GM18508 (cell line): ENCODE data around the gene C16orf95.

ENCODE experiments used
- ATAC-seq: cut with Tn5 transposase; IDR thresholded peaks from one replicate; pipeline ENCODE4 v1.9.1; 2021; ENCODE audit warnings: moderate number of reproducible peaks; ENCODE audit not compliant: insufficient read depth, unreplicated experiment

C16orf95 gene

DNA sequence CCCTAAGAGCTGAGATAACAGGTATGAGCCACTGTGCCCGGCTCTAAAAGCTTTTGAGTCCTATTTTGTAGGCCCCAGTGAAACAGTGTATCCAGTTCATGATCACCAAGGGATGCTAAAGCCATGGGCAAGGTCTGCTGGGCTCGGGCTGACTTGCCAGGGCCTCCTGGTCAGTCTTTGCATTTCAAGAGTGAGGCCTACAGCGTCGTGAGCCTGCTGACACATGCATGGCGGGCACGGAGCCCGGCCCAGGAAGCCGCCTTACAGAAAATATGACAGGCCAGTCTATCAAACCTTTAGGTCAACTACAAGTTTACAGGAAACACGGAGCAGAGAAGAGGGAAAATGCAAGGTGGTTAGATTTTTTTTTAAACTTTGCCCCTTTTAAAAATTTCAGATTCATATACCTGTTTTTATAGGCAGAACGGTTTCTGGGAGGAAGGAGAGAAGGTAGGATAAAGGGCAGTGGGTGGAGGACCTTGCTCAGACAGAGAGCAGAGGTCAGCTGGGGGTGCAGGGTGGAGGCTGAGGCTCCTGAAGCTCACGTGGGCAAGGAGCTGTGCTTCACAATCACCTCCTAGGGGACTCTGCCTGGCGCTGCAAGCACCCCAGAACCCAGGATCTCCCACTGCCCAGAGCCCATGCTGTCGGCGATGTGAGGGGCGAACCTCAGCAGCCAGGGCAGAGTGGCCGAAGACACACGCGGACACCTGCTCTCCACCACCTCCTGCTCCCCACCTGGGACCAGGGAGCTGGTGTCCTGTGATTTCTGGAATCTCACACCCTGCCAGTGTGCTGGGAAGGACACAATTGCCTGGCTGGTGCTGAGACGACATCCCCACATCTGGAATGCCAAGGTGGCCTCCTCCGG, 21.3 kb downstream of the C16orf95 start:
- no peak for ATAC-seq

DNA sequence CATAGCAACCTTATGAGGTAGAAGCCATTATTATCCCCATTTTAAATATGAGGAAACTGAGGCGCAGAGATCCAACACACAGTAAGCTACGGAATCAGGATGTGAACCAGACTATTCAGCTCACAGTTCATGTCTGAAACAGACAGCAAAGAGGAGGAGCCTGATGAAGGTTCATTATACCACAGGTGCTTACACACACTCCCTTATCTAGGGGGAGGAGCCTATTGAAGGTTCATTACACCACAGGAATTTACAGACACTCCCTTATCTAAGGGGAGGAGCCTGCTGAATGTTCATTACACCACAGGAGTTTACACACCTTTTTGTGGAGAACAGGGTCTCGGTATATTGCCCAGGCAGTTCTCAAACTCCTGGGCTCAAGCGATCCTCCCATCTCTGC, 21.9 kb downstream of the C16orf95 start:
- ATAC-seq, result no peak

DNA sequence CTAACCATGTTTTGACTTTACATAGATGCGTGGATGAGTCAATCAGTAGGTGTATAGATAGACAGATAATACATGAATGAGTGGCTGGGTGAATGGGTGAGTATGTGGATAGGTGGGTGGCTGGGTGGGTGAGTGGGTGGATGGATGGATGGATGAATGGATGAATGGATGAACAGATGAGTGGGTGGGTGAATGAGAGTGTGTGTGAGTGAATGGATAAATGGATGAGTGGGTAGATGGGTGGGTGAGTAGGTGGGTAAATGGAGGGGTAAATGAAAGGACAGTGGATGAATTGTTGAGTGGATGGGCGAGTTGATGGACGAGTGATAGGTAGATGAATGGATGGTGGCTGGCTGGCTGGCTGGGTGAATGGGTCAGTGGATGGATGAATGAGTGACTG, 23.2 kb downstream of the C16orf95 start:
- ATAC-seq, result no peak

DNA sequence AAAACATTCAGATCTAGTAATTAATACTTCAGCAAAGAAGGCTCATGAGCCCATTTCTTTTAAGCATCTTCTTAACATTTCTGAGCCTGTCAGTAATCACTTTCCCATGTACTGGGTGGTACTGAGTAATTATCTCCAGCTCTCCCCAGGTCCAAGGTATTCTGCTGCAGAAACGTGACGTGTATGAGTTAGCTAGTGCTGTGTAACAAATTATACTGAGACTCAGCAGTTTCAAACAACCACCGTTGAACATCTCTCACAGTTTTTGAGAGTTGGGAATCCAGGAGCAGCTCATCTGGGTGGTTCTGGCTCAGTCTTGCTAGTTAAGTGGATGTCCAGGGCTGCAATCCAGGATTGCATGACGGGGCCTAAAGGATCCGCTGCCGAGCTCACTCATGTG, 25.2 kb downstream of the C16orf95 start:
- ATAC-seq, result no peak

DNA sequence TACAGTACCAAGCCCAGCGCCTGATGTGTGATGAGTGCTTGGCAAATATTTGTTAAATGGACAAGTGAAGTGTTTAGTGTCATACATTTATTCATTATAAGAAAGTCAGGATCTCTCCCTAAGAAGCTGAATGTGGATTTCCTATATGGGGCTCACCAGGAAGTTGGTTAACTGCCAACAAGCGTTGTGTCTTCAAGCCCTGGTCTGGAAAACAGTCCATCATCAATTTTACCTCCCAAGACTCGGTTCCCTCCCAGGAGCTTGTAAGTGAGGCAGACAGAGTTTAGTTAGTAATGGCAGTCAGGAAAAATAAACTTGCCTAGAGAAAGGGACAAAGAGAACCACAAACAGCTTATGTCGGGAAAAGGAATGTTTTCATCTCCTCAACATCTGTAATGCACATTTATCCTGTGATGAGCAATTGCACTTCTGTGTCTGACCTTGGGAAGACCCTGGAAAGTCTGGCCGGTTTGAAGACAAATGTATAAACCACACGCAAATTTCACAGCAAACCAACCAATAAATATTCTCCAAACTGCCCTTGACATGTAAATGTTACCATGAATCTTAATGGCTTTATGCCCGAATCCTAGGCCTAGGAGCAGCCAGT, 28.3 kb downstream of the C16orf95 start:
- ATAC-seq, result no peak

DNA sequence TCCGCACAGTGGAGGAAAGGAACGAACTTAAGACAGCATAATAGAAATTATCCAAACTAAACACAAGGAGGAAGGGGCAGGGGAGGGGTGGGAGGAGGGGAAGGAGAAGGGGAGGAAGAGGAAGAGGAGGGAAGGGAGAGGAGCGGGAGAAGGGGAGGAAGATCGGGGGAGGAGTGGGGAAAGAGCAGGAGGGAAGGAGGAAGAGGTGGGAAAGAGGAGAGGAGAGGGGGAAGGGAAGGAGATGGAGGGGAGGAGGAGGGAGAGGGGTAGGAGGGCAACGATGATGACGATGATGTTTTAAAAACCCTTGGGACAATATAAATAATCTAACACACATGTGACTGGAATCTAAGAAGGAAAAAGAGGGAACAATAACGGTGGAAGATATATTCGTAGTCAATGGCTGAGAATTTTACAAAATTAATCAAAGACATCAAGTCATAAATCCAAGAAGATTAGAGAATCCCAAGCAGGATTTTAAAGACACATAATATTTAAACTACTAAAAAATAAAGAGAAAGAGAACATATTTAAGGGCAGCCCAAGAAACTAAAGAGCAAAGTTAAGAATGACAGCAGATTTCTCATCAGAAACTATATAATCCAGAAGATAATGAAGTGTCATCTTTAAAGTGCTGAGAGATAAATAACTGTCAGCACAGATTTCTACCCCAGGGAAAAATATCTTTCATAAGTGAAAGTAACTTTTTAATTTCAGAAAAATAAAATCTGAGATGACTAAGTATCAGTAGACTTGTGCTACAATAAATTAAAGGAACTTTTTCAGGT, 30.2 kb downstream of the C16orf95 start:
- ATAC-seq, result no peak

DNA sequence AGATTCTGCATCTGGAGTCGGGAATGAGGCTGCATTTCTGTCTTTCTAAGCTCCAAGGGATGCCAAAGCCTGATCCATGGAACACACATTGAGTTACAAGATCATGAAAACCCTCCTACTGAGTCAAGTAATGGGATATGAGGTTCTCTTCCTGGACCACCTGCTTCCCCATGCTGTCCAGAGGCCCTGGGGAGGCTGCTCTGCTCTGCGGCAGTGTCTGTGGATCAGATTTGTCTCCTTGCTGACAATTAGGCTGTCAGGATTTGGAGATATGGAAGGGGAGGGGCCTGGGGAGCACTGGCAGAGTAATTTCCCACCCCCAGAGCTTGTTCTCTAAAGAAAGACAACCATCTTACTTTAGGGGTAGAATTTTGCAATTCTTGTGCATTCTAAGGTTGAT, 33.0 kb downstream of the C16orf95 start:
- ATAC-seq, result no peak

DNA sequence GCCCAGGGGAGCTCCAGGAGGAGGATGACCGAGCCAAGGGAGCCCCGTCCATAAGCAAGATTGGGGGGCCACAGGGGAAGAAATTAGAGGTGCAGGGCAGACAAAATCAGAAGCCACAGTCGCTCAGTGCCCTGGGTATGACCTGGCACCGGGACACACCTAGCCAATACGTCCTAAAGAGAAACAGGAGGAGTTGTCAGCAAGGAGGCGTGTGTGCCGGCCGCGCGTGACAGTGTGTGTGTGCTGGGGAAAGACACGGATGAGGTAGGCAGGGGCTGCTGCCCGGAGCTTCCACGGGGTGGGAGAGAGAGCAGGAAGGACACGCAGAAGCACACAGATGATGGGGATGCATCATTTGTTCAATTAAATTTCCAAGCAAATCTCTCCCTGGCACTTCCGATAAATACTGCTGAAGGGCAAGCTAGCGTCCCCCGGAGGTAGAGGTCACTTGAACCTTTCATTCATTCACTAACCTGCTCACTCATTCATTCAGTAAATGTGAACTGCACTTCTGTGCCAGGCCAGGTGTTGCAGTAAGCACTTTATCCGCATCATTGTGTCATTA, 38.0 kb downstream of the C16orf95 start:
- no peak for ATAC-seq

DNA sequence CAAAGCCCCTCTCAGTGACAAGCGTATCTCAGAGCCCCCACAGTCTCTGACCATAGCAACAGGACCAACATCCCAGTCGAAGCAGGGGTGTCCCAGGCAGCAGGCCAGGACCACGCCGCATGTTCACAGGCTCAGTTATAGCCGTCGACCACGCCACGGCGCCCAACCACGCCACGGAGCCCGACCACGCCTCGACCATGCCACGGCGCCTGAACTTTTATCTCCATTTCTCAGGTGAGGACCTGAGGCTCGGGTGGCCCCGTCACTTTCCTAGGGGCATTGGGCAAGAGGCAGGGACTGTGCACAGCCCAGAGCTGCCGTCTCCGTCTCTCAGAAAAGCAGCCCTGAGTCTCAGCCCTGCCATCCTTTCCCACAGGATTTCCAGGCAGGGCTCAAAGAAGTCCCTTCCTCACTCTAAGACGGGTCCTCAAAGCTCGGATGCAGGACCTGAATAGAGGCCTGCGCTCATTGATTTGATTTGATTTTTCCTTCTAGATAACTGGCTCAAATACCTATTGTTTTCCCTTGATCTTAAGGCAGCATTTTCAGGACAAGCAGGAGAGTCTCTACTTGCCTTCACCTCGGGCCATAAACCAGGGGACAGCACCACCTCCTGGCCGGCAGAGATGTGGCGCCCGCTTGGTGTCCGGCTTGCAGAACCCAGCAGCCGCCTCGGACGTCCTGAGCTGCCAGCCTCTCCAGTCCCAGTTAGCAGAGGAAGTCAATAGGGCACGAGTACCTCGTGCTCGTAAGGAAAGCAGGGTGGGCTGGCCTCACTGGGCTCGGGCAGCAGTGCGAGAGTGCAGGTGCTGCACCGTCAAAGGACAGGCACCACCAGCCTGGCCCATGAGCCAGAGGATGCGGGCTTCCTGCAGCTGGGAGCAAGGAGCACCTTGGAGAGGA, 38.8 kb downstream of the C16orf95 start:
- no peak for ATAC-seq

DNA sequence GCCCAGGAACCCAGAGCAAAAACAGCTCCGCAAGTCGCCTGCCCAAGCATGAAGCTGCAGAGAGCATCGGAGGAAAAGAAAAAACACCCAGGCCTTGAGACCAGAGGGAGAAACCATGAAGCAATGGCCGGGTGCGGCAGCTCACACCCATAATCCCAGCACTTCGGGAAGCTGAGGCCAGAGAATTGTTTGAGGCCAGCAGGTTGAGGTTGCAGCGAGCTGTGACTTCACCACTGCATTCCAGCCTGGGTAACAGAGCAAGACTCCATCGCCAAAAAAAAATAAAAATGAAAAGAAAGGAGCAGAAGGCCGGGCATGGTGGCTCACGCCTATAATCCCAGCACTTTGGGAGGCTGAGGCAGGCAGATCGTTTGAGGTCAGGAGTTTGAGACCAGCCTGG, 40.3 kb downstream of the C16orf95 start:
- ATAC-seq, result no peak

DNA sequence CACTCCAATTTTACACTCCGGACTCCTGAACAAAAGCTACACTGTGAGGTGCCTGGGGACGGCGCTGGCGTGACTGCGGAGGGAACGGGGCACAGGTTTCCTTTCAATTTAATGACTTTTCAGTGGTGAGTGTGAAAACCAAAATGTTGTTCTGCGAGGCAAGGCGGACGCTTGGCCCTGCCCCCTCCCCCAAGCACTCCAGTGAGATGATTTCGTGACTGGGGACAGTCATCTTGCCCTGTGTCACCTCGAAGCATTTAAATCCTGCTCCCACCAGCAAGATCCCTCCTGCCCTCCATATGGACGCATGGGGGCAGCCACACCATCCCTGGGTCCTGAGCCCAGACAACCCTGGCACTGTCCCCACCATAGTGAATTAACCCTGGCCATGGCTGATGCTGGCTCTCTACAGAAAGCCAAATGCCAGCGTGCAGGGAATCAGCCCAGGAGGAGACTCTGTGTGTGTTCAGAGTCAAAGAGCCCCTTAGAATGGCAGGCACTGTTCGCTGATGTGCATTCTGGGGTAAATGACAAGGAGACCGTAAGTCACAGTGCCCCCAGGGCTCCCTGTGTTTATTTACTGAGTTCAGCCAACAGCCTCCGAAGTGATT, 41.0 kb downstream of the C16orf95 start:
- no peak for ATAC-seq

DNA sequence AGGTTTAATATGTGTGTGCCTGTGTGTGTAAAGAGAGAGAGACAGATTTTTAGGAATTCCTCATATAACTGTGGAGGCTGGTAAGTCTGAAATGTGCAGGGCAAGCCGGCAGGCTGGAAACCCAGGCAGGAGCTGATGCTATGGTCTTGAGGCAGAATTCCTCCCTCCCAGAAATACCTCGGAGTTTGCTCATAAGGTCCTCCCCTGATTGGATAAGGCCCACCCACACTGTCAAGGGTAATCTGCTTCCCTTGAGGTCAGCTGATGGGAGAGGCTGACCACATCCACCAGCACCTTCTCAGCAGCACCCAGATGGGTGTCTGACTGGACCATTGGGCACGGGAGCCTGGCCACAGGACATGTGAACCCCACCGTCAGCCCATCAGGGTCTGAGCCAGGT, 42.4 kb downstream of the C16orf95 start:
- no peak for ATAC-seq

DNA sequence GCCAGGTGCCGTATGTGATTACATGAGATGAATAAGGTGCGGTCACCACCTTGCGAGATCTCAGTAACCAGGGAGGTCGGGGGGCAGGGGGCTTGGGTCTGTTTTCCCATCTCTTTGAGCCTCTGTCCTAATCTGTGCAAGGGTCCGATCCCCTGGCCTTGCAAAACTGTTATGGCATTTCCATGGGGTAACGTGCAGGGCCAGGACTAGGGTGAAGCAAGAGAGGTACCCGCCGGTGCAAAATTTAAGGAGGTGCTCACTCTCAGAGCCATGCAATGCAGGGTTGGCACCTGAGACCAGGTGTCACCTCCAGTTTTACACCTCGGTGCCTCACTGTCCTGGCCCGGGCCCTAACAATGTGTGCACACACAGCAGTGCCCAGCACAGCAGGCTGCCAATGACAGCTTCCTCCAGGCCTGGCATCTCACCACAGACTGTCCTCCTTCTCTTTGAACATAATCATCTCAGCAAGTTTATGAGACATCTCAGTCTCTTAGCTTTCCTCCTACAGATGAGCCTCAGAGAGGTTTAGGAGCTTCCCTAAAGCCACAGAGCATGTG, 43.6 kb downstream of the C16orf95 start:
- no peak for ATAC-seq

DNA sequence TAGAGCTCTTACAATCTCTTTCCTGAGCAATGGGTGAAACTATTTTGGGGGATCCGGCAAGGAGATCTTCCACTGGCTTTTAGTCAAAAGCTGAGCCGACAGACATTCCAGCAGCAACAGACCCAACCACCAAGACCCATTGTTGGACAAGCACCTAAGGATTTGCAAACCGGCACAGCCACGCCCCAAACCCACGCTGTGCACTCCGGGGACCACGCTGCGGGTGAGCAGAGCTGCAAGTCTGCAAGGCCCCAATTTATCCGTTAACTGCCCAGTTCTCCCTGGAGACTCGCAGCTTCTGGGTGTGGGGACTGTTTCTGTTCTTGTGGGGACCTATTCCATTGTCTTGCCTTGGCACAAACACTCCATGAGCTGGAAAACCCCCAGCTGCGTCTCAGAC, 45.9 kb downstream of the C16orf95 start:
- no peak for ATAC-seq

DNA sequence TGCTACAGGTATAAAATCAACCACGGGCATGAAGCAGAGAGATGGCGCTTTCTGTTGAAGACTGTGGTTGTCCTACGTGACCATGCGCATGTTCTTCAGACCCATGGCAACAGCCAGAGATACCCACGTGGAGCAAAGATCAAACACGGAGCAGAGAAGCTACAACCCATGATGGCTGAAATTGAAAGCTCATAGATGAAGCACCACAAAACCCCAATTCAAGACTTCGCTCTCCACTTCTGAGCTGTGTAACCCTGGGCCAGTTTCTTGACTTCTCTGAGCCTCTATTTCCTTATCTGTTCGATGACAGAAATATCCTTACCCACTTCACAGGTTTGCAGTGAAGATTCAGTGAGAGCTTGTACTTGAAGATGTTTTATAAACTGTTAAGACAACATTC, 49.6 kb downstream of the C16orf95 start:
- ATAC-seq, result no peak

DNA sequence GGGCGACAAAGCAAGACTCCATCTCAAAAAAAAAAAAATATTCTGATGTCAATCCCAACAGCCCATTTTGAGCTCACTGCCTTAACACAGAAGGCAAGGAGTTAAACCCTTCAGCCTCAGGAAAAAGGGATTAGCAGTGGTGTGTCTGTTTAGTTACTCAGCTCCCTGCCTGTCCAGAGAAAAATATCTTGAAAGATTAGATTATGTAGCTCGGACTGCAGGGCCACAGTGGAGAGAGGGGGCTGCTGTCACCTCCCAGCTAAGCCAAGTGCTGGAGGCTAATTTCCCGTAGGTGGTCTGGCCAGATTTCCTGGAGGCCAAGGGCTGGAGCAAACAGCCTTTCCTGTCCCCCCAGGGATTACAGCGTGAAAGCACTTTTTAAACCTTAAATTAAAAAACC, 50.3 kb downstream of the C16orf95 start:
- no peak for ATAC-seq

DNA sequence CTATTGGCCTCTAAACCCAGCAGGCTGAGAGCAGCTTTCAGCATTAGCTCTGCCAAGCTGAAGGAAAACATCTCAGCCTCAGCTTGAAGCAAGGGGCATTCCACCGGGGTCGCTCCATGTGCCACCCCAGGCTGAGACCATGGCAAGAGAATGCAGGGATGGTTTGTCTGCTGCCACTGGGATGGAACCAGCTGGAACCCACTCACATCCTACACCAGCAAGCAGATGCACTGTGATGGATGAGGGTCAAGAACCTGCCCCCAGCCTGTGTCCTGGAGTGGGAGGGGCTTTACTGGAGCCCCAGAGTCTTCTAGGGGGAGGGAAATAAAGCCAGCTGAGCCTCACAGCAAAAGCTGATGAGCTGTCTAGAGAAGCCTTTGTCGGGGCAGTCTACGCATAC, 51.9 kb downstream of the C16orf95 start:
- no peak for ATAC-seq

DNA sequence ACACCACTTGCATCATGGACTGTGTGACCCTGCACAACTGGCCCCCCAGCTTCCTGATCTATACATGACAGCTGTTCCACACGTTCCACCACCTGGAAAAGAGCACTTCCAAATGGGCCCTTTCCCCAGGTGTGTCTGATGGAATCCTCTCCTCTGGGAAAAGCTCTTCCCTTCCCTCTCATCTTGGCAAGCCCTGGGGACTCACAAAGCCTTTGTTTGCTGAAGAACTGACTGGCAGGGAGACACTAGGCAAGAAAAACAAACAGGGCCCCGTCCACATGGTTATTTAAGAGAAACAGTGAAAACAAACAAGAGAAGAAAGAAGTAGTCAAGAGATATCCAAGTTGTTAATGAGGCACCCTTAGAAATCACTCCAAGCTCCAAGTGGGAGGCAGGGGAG, 52.6 kb downstream of the C16orf95 start:
- no peak for ATAC-seq

DNA sequence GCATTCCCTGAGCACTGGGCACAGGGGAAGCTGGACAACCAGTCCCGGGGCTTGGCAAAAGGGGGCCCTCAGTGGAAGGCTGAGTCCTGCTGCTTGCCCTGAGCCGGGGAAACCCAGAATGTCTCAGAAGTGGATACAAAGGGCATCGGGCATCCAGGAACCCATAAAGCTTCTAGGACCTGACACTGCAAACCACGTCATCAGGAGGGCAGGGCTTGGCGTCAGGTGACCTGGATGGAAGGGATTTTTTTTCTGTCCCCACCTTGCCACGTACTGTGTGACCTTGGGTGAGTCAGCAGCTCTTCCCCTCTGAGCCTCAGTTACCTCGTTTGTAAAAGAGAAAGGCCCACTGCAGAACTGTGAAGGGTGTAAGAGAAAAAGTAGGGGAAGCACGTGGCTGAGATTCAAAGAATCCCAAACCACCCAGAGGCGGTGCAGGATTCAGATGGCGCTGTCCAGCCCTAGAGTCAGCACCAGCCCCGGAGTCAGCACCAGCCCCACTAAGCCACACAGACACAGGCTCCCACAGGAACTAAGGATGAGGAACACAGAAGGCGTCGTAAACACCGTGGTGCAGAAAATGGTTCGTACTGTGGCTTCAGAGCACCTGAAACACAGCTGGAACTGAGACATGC, 53.7 kb downstream of the C16orf95 start:
- ATAC-seq, result no peak
